ENCODE measurements around the gene PDXDC1. TPM values are rescaled to one million over a fixed set of nuclear protein-coding genes. Genes with fewer than 3 reads are reported as not detected.

PDXDC1 gene
- total and polyA plus RNA-seq, 2 donors from 2014 or later: 56.5 to 113 TPM

Small RNAs within 50 kb of the gene (microRNA-seq; reads per million reads assigned to microRNA genes)
- not detected for gene MIR1972-1
- gene MIR3180-4: not detected
- gene MIR6511A1: not detected
- gene MIR6511B2: not detected
- not detected for gene MIR6770-1

Other genes with a start within 250 kb of the PDXDC1 start
- 3.7 TPM for gene NPIPA2, start 232.5 kb upstream of the PDXDC1 start, total RNA-seq
- gene NPIPA2, start 232.5 kb upstream of the PDXDC1 start, polyA plus RNA-seq (ENCODE audit: insufficient read depth, low read depth, low replicate concordance): not detected
- 78.9 TPM for gene NOMO1, start 141.3 kb upstream of the PDXDC1 start, total RNA-seq
- gene NOMO1, start 141.3 kb upstream of the PDXDC1 start, polyA plus RNA-seq (ENCODE audit: insufficient read depth, low read depth, low replicate concordance): 67.1 TPM
- gene NPIPA1, start 37.6 kb upstream of the PDXDC1 start, total RNA-seq: 79.3 TPM
- 26.7 TPM for gene NPIPA1, start 37.6 kb upstream of the PDXDC1 start, polyA plus RNA-seq (ENCODE audit: insufficient read depth, low read depth, low replicate concordance)
- 27.7 TPM for gene NTAN1, start 81.0 kb downstream of the PDXDC1 start, total RNA-seq
- 55.2 TPM for gene NTAN1, start 81.0 kb downstream of the PDXDC1 start, polyA plus RNA-seq (ENCODE audit: insufficient read depth, low read depth, low replicate concordance)
- gene RRN3, start 119.2 kb downstream of the PDXDC1 start, total RNA-seq: 24.7 TPM
- 12.3 TPM for gene RRN3, start 119.2 kb downstream of the PDXDC1 start, polyA plus RNA-seq (ENCODE audit: insufficient read depth, low read depth, low replicate concordance)

Measured in kidney (tissue), 2 donors.